Heart left ventricle (tissue), 16 donors: ENCODE data around the gene PRSS33. TPM values are rescaled to one million over a fixed set of nuclear protein-coding genes. Genes with fewer than 3 reads are reported as not detected.

Experiments used
- ATAC-seq, 4 donors: fragments of 200-7000 bp; cut with Tn5 transposase; one replicate each; pipeline ENCODE4 v1.9.1; 2020 to 2022; ENCODE audit warnings: moderate library complexity in 4 of 4, mild to moderate bottlenecking in 3 of 4, moderate number of reproducible peaks in 1 of 4
- DNase-seq, 5 donors: peaks; one replicate each; pipeline ENCODE4 v3.0.0-alpha.2; 2020
- H3K27ac ChIP-seq, 12 donors: fragments of 200-600 bp; sonication (generic) in 4 of 12; one replicate each; pipeline versions ENCODE4 v1.5.0 to v1.8.0; 2016 to 2022; ENCODE audit warnings: mild to moderate bottlenecking in 2 of 12
- H3K27me3 ChIP-seq, 9 donors: fragments of 200-600 bp; sonication (generic) in 2 of 9; one replicate each; pipeline versions ENCODE4 v1.5.1 to v1.8.0; 2016 to 2022; ENCODE audit warnings: mild to moderate bottlenecking in 3 of 9
- H3K36me3 ChIP-seq, 9 donors: fragments of 200-600 bp; sonication (generic) in 2 of 9; one replicate each; pipeline versions ENCODE4 v1.5.0 to v1.8.0; 2018 to 2022; ENCODE audit warnings: mild to moderate bottlenecking in 2 of 9
- H3K4me1 ChIP-seq, 12 donors: fragments of 200-600 bp; sonication (generic) in 4 of 12; one replicate each; pipeline versions ENCODE4 v1.5.0 to v1.8.0; 2016 to 2022; ENCODE audit warnings: mild to moderate bottlenecking in 3 of 12
- H3K4me3 ChIP-seq, 12 donors: fragments of 200-600 bp; sonication (generic) in 4 of 12; one replicate each; pipeline versions ENCODE4 v1.5.0 to v1.8.0; 2017 to 2022; ENCODE audit warnings: mild to moderate bottlenecking in 9 of 12, moderate library complexity in 4 of 12
- H3K9me3 ChIP-seq, 12 donors: fragments of 200-600 bp; sonication (generic) in 4 of 12; one replicate each; pipeline versions ENCODE4 v1.5.0 to v1.8.0; 2016 to 2022; ENCODE audit warnings: mild to moderate bottlenecking in 1 of 12
- CTCF ChIP-seq, 12 donors: fragments of 200-600 bp; sonication (generic) in 4 of 12; IDR thresholded peaks; one replicate each; pipeline versions ENCODE4 v1.5.0 to v1.8.0; 2018 to 2022; ENCODE audit warnings: antibody characterized with exemption in 12 of 12, mild to moderate bottlenecking in 5 of 12
- POLR2A ChIP-seq, 2 donors: fragments of 450-650 bp; IDR thresholded peaks; one replicate each; pipeline ENCODE4 v1.6.1; 2017; ENCODE audit warnings: antibody characterized with exemption in 2 of 2, mild to moderate bottlenecking in 2 of 2, moderate library complexity in 2 of 2
- WGBS, 4 donors: extraction: QIAGEN DNeasy Blood & Tissue Kit in 2 of 4; methylation state at CpG; one replicate each; pipeline versions ENCODE4 v1.1.5 to v1.1.7; 2013 to 2018; 5-methylcytosine and 5-hydroxymethylcytosine counted together
- intact Hi-C, 10 donors: fragments of 100-400 bp; cut with DNase I; formaldehyde crosslinking; loops; one replicate each; pipeline versions ENCODE4 v1.11.1 to v1.14.2; 2022
- polyA plus RNA-seq, 2 donors: library from polyadenylated mRNA; stranded (reverse); fragments of 200-250 nt; gene quantifications; one replicate each; pipeline ENCODE4 v1.2.3, GENCODE V29; 2013
- total RNA-seq, 9 donors: library from RNA; depleted of rRNA in 2 of 9; stranded (reverse); fragments of >200 nt in 2 of 9; fragmentation: NEBNext Ultra II Directional in 3 of 9; extraction: Animal tissue kit (Norgen Biotek cat#: 25700) in 3 of 9; gene quantifications; one replicate each; pipeline versions ENCODE4 v1.1.0 to v1.2.4, GENCODE V29; 2016 to 2023
- donor health status: ischemic (EF 13 %, LVEDD 7.1; RV severe dilation, severe dysfunction).
- donor health status: healthy with polysubstance abuse.
- donor health status: DM: no; HTN: yes; CAD: no.
- donor health status: DM: no; HTN: no; CAD: no.
- donor health status: ischemic (EF 25% LVEDD 6.9; RV normal size, moderate dysfunction).
- donor health status: ischemic (EF 25% LVEDD 5.7; RV mildly dilated, moderate dysfunction).
- donor health status: healthy.
- donor health status: DM: yes; HTN: yes; CAD: no.
- donor health status: ischemic (EF 35%, LVEDD 5.7; RV mildly dilated, moderate dysfunction).
- donor health status: nonischemic (EF 11% LVEDD 7.7; RV severe dilation, severe dysfunction).
- donor health status: DM: yes; HTN: yes; CAD: no.
- donor health status: PGD.
- donor health status: ischemic (EF 29% LVEDD 5.4; RV normal size, mild dysfunction).
- donor health status: nonischemic (EF 23%, LVEDD 6.1; RV moderate dilation, normal function).

PRSS33 gene
- total and polyA plus RNA-seq, 11 donors = not detected

GRCh38 chr16:2829501-2830354, 42.4 kb upstream of the PRSS33 start, which contains the start of gene ZG16B:
TSS of gene ZG16B (plus strand) at chr16:2830303. CDS start at chr16:2830442, 139 bp downstream.
- intact Hi-C loops = loop anchor here in 1 of 10 donors (10.0 kb wide), 1 partner anchor 85 kb away; the partner anchor contains the start of gene FLYWCH1
- Histone ChIP-seq H3K27ac (no peak within 1 kb of the TSS), H3K9me3 (no peaks in the 10 kb centered on the region), H3K4me3 (peak within 1 kb of the TSS in 1 of 12 donors; percentile 20), H3K36me3 (no peaks in the 10 kb centered on the region), H3K4me1 (peaks cover 0 to 10% (median 0%) of the 10 kb centered on the region in 12 donors), H3K27me3 (peaks cover 0 to 19% (median 4%) of the 10 kb centered on the region in 9 donors)
- ATAC-seq (peak in 2 of 4 donors; percentile 31 to 32), DNase-seq (peak in 1 of 5 donors; percentile 44)
- TF ChIP-seq CTCF (IDR thresholded peaks at IDR 0.05) (no peak), POLR2A (IDR thresholded peaks at IDR 0.05) (no peak)
- 53 to 70% (median 66%) methylated on average over 19 to 32 of the region's 32 CpGs for WGBS, 4 donors

GRCh38 chr16:2828876-2829430, 41.6 kb upstream of the PRSS33 start:
- no peak for DNase-seq
- WGBS, 4 donors = 85 to 89% (median 87%) methylated on average over 13 to 17 of the region's 17 CpGs
- intact Hi-C loops = no loop called here
- TF ChIP-seq POLR2A (IDR thresholded peaks at IDR 0.05) (no peak), CTCF (IDR thresholded peaks at IDR 0.05) (no peak)
- no peaks in the 10 kb centered on the region for H3K9me3 ChIP-seq
- H3K27ac ChIP-seq = no peak overlapping the region
- no peaks in the 10 kb centered on the region for H3K36me3 ChIP-seq
- H3K27me3 ChIP-seq = peaks cover 0 to 23% (median 4%) of the 10 kb centered on the region in 9 donors
- ATAC-seq = no peak
- H3K4me3 ChIP-seq = no peak overlapping the region
- H3K4me1 ChIP-seq = peaks cover 0 to 10% (median 0%) of the 10 kb centered on the region in 12 donors

GRCh38 chr16:2828521-2828840, 41.1 kb upstream of the PRSS33 start:
- Histone ChIP-seq H3K4me3 (no peak overlapping the region), H3K4me1 (peaks cover 0 to 10% (median 0%) of the 10 kb centered on the region in 12 donors), H3K9me3 (no peaks in the 10 kb centered on the region), H3K27me3 (peaks cover 0 to 23% (median 4%) of the 10 kb centered on the region in 9 donors), H3K36me3 (no peaks in the 10 kb centered on the region), H3K27ac (no peak overlapping the region)
- no peak for ATAC-seq
- TF ChIP-seq POLR2A (IDR thresholded peaks at IDR 0.05) = no peak
- TF ChIP-seq CTCF (IDR thresholded peaks at IDR 0.05) = no peak
- no peak for DNase-seq
- intact Hi-C loops = no loop called here
- 80 to 98% (median 87%) methylated on average over 6 to 8 of the region's 8 CpGs for WGBS, 4 donors

GRCh38 chr16:2827831-2828520, 40.6 kb upstream of the PRSS33 start:
- 62 to 75% (median 70%) methylated on average over 11 to 14 of the region's 14 CpGs for WGBS, 4 donors
- DNase-seq (no peak), ATAC-seq (no peak)
- peaks cover 0 to 10% (median 0%) of the 10 kb centered on the region in 12 donors for H3K4me1 ChIP-seq
- peaks cover 0 to 23% (median 4%) of the 10 kb centered on the region in 9 donors for H3K27me3 ChIP-seq
- no peaks in the 10 kb centered on the region for H3K9me3 ChIP-seq
- intact Hi-C loops = no loop called here
- H3K27ac ChIP-seq = no peak overlapping the region
- no peak overlapping the region for H3K4me3 ChIP-seq
- no peaks in the 10 kb centered on the region for H3K36me3 ChIP-seq
- TF ChIP-seq POLR2A (IDR thresholded peaks at IDR 0.05) (no peak), CTCF (IDR thresholded peaks at IDR 0.05) (no peak)
